ENCODE results near the gene CFTR. TPM values are rescaled to one million over a fixed set of nuclear protein-coding genes. Genes with fewer than 3 reads are reported as not detected.

The CFTR gene
- total RNA-seq, 2 experiments from 2014 or later: not detected

- no peaks in the 10 kb centered on the region for H3K9me3 Mint-ChIP-seq (ENCODE audit: low read depth)
- ATAC-seq (no peak), DNase-seq (no peak)
- no peak overlapping the region for H3K4me3 Mint-ChIP-seq
- H3K27ac Mint-ChIP-seq: no peak overlapping the region
- no peaks in the 10 kb centered on the region for H3K4me1 Mint-ChIP-seq
- no peaks in the 10 kb centered on the region for H3K36me3 Mint-ChIP-seq
- H3K27me3 Mint-ChIP-seq: no peaks in the 10 kb centered on the region
- CTCF ChIA-PET: no interaction called here
Observed at GRCh38 chr7:117612637-117613036, 132.8 kb downstream of the CFTR start.

- CTCF ChIA-PET: no interaction called here
- H3K27ac Mint-ChIP-seq: no peak overlapping the region
- no peaks in the 10 kb centered on the region for H3K27me3 Mint-ChIP-seq
- ATAC-seq: no peak
- no peaks in the 10 kb centered on the region for H3K36me3 Mint-ChIP-seq
- no peaks in the 10 kb centered on the region for H3K4me1 Mint-ChIP-seq
- H3K9me3 Mint-ChIP-seq (ENCODE audit: low read depth): no peaks in the 10 kb centered on the region
- DNase-seq: no peak
- H3K4me3 Mint-ChIP-seq: no peak overlapping the region
Observed at GRCh38 chr7:117616694-117617093, 136.9 kb downstream of the CFTR start.

GRCh38 chr7:117619681-117620080, 139.9 kb downstream of the CFTR start:
- DNase-seq (no peak), ATAC-seq (no peak)
- no peaks in the 10 kb centered on the region for H3K27me3 Mint-ChIP-seq
- no peak overlapping the region for H3K27ac Mint-ChIP-seq
- H3K9me3 Mint-ChIP-seq (ENCODE audit: low read depth): no peaks in the 10 kb centered on the region
- H3K4me3 Mint-ChIP-seq: no peak overlapping the region
- CTCF ChIA-PET: no interaction called here
- H3K36me3 Mint-ChIP-seq: no peaks in the 10 kb centered on the region
- H3K4me1 Mint-ChIP-seq: no peaks in the 10 kb centered on the region

DNA sequence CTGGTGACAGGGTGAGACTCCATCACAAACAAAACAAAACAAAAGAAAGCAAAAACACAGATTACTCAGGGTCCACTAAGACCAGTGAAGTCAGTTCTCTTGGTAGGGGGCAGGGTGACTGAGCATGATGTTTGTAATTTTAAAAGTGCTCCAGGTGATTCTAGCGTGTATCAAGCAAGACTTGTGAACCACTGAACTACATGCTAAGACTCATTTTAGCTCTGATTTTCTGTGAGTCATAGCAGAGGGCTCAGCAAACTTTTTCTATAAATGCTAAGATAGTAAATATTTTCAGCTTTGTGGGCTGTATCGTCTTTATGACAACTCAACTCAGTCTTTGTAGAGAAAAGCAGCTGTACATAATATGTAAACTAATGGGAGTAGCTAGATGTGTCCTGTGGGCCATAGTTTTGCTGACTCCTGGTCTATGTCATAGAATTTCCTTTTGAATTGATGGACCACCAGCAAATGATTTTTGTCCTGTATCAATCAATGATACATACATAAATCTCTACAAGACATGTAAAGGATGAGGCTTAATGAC, 141.3 kb downstream of the CFTR start:
- no peak overlapping the region for H3K27ac Mint-ChIP-seq
- CTCF ChIA-PET: no interaction called here

GRCh38 chr7:117623606-117624005, 143.8 kb downstream of the CFTR start:
- CTCF ChIA-PET: no interaction called here
- DNase-seq (no peak), ATAC-seq (no peak)
- Mint-ChIP-seq H3K27me3 (no peaks in the 10 kb centered on the region), H3K4me3 (no peak overlapping the region), H3K9me3 (ENCODE audit: low read depth) (no peaks in the 10 kb centered on the region), H3K27ac (no peak overlapping the region), H3K36me3 (no peaks in the 10 kb centered on the region), H3K4me1 (no peaks in the 10 kb centered on the region)

More for the DNA sequence above, 141.3 kb downstream of the CFTR start:
- no peak for DNase-seq
- ATAC-seq: no peak
- Mint-ChIP-seq H3K36me3 (no peaks in the 10 kb centered on the region), H3K4me1 (no peaks in the 10 kb centered on the region), H3K4me3 (no peak overlapping the region), H3K27me3 (no peaks in the 10 kb centered on the region), H3K9me3 (ENCODE audit: low read depth) (no peaks in the 10 kb centered on the region)

DNA sequence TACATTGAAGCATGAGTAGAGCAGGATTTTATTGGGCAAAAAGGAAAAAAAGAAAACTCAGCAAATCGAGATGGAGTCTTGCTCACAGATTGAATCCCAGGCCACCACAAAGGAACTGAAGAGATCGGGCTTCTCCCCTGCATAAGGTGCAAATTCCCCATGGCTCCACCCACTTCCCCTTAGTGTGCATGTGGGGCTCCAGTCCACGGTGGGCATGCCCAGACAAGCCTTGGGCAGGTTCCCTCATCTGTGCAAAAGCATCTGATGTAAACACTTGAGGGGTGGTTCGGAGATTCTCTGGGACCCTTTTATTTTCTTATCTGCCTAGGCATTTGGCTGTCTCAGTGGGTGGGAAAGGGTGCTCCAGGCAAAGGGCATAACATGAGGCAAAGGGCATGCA, 150.7 kb downstream of the CFTR start:
- peaks cover 3% of the 10 kb centered on the region for H3K36me3 Mint-ChIP-seq
- no peaks in the 10 kb centered on the region for H3K27me3 Mint-ChIP-seq
- no peak overlapping the region for H3K4me3 Mint-ChIP-seq
- no peak for ATAC-seq
- CTCF ChIA-PET: interaction anchor here (0.9 kb wide), 1 partner anchor 17 kb away, joined by 4 read pairs; no protein-coding TSS in a partner anchor
- H3K9me3 Mint-ChIP-seq (ENCODE audit: low read depth): peaks cover 2% of the 10 kb centered on the region
- no peak overlapping the region for H3K27ac Mint-ChIP-seq
- H3K4me1 Mint-ChIP-seq: peaks cover 5% of the 10 kb centered on the region
- no peak for DNase-seq

DNA sequence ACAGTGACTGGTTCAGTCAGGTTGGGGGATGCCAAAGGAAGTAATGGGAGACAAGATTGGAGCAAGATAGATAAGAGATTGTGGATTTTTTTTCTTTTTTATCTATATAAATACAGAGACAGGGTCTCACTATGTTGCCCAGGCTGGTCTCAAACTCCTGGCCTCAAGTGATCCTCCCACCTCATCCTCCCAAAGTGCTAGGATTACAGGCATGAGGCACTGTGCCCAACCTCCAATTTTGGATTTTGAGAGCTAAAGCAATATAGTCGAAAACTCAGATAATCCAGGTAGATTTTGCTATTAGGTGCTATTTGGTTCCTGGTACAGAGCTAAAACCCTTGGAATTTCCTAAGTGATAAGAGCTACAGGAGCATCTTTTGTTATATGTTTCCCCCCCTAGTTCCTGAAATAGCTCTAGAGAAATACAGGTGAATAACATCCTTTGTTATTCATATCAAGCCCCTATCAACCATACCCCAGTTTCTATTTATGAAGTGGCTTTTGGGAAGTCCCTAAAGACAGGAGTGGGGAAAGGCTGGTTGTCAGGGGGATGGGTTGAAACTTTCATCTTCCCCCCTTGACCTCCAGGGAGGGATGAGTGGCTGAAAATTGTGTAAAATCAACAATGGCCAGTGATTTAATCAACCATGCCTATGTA, 151.2 kb downstream of the CFTR start:
- Mint-ChIP-seq H3K27me3 (no peaks in the 10 kb centered on the region), H3K27ac (no peak overlapping the region), H3K4me3 (no peak overlapping the region), H3K36me3 (peaks cover 3% of the 10 kb centered on the region), H3K4me1 (peaks cover 5% of the 10 kb centered on the region), H3K9me3 (ENCODE audit: low read depth) (peaks cover 2% of the 10 kb centered on the region)
- DNase-seq: no peak
- no peak for ATAC-seq
- CTCF ChIA-PET: no interaction called here

GRCh38 chr7:117631652-117632051, 151.8 kb downstream of the CFTR start:
- Mint-ChIP-seq H3K36me3 (peaks cover 3% of the 10 kb centered on the region), H3K4me1 (peaks cover 5% of the 10 kb centered on the region), H3K4me3 (no peak overlapping the region), H3K27me3 (no peaks in the 10 kb centered on the region), H3K9me3 (ENCODE audit: low read depth) (peaks cover 2% of the 10 kb centered on the region), H3K27ac (no peak overlapping the region)
- CTCF ChIA-PET: no interaction called here
- no peak for DNase-seq
- no peak for ATAC-seq

- Mint-ChIP-seq H3K27ac (no peak overlapping the region), H3K9me3 (ENCODE audit: low read depth) (no peaks in the 10 kb centered on the region), H3K36me3 (no peaks in the 10 kb centered on the region), H3K4me3 (no peak overlapping the region), H3K4me1 (no peaks in the 10 kb centered on the region), H3K27me3 (no peaks in the 10 kb centered on the region)
- ATAC-seq: no peak
- no peak for DNase-seq
- CTCF ChIA-PET: no interaction called here
Observed at GRCh38 chr7:117637937-117638336, 158.1 kb downstream of the CFTR start.

DNA sequence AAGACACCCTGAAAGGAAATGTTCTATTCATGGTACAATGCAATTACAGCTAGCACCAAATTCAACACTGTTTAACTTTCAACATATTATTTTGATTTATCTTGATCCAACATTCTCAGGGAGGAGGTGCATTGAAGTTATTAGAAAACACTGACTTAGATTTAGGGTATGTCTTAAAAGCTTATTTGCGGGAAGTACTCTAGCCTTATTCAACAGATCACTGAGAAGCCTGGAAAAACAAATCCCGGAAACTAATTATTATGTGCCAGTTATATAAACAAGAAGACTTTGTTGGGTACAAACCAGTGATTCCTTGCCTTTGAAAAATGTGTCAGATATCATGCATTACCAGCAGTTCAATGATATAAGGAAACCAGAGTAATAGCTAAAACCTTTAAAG, 160.1 kb downstream of the CFTR start:
- Mint-ChIP-seq H3K36me3 (no peaks in the 10 kb centered on the region), H3K9me3 (ENCODE audit: low read depth) (no peaks in the 10 kb centered on the region), H3K27ac (no peak overlapping the region), H3K27me3 (no peaks in the 10 kb centered on the region), H3K4me3 (no peak overlapping the region), H3K4me1 (no peaks in the 10 kb centered on the region)
- DNase-seq (no peak), ATAC-seq (no peak)
- CTCF ChIA-PET: no interaction called here

GRCh38 chr7:117640465-117640864, 160.6 kb downstream of the CFTR start:
- ATAC-seq (no peak), DNase-seq (no peak)
- H3K27me3 Mint-ChIP-seq: no peaks in the 10 kb centered on the region
- no peaks in the 10 kb centered on the region for H3K36me3 Mint-ChIP-seq
- CTCF ChIA-PET: no interaction called here
- no peaks in the 10 kb centered on the region for H3K9me3 Mint-ChIP-seq (ENCODE audit: low read depth)
- H3K4me3 Mint-ChIP-seq: no peak overlapping the region
- no peaks in the 10 kb centered on the region for H3K4me1 Mint-ChIP-seq
- H3K27ac Mint-ChIP-seq: no peak overlapping the region

DNA sequence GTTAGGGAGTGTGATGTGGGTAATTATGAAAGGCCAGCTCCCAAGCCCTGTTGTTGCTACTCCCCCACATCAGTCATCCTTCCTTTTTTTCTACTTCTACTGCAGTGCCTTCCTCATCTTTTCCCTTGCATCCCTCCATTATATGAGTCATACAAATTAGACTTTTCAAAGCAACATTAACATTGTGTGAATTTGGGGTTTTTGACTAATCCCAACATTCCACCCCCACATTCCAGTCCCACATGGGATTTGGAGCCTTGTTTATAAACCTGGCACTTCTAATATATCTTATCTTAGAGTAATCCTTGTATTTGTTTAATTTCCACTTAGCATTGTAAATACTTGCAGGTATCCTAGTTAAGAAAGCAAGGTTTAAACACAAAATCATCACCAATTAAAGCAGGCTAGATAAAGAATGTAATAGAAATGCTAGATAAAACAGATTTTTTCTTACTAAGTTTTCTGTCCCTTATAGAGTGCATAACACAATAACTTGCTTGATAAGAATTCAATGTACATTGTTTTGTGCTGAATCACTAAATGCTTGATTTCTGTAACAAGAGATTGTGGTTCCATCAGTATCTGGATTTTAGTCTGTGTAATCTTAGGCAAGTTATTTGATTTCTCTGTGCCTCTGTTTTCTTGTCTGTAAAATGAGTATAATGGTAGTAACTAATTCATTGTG, 165.8 kb downstream of the CFTR start:
- ATAC-seq (no peak), DNase-seq (no peak)
- Mint-ChIP-seq H3K9me3 (ENCODE audit: low read depth) (no peaks in the 10 kb centered on the region), H3K4me3 (no peak overlapping the region), H3K36me3 (no peaks in the 10 kb centered on the region), H3K27me3 (no peaks in the 10 kb centered on the region), H3K27ac (no peak overlapping the region), H3K4me1 (no peaks in the 10 kb centered on the region)
- CTCF ChIA-PET: no interaction called here

DNA sequence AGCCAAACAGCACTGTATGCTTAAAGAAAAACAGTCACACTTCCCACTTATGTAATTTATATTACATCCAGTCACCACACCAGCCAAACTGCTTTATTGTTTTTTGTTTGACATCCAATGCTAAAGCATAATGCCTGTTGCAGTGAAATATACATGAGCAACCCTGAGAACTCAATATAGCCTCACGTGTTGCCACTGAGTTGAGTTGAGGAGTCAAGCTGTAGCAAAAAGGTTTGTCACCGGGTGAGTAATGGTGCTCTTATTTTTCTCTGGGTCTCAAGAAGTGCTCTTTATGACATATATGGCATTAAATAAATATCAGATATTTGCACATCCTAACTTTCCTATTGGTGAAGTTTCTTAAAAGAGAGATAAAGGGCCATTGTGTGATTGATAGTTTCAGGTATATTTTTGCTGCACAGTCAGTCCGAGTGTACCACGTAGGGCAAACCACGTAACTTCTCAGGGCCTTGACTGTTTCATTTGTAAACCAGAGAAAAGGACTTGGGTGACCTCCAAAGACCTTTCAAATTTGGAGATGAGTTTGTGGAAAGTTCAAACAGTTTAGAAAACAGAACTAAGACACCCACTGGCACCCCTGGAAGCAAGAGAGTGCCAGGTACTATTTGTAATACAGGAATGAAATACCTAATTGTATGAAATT, 168.5 kb downstream of the CFTR start:
- DNase-seq (no peak), ATAC-seq (no peak)
- H3K27me3 Mint-ChIP-seq: no peaks in the 10 kb centered on the region
- no peaks in the 10 kb centered on the region for H3K4me1 Mint-ChIP-seq
- CTCF ChIA-PET: no interaction called here
- H3K36me3 Mint-ChIP-seq: no peaks in the 10 kb centered on the region
- no peak overlapping the region for H3K27ac Mint-ChIP-seq
- no peaks in the 10 kb centered on the region for H3K9me3 Mint-ChIP-seq (ENCODE audit: low read depth)
- no peak overlapping the region for H3K4me3 Mint-ChIP-seq
